HG02852 (cell line): ENCODE measurements around the gene KRT85.
A peak's percentile ranks its signal among the peaks of the same experiment; 100 is the strongest.

Experiments used
- ATAC-seq: cut with Tn5 transposase; IDR thresholded peaks from one replicate; pipeline ENCODE4 v1.9.1; 2021; ENCODE audit warnings: mild to moderate bottlenecking, moderate library complexity; ENCODE audit not compliant: unreplicated experiment

Gene KRT85

GRCh38 chr12:52369211-52369610 is 1.9 kb upstream of the KRT85 start:
- no peak for ATAC-seq

GRCh38 chr12:52368508-52368907 is 1.2 kb upstream of the KRT85 start:
- ATAC-seq = no peak

GRCh38 chr12:52367876-52368275 is 595 bp upstream of the KRT85 start:
- no peak for ATAC-seq

- no peak for ATAC-seq
Observed at GRCh38 chr12:52364901-52365489, 2.3 kb downstream of the KRT85 start.

- ATAC-seq = no peak
Observed at GRCh38 chr12:52364061-52364460, 3.2 kb downstream of the KRT85 start.

GRCh38 chr12:52363111-52363679 is 4.1 kb downstream of the KRT85 start:
- no peak for ATAC-seq

GRCh38 chr12:52362118-52362726 is 5.1 kb downstream of the KRT85 start:
- ATAC-seq = no peak

GRCh38 chr12:52361553-52361952 is 5.7 kb downstream of the KRT85 start:
- ATAC-seq = no peak

GRCh38 chr12:52360663-52361271 is 6.5 kb downstream of the KRT85 start:
- no peak for ATAC-seq

- ATAC-seq = no peak
Observed at GRCh38 chr12:52360106-52360662, 7.1 kb downstream of the KRT85 start.

- ATAC-seq = no peak
Observed at GRCh38 chr12:52359621-52360061, 7.6 kb downstream of the KRT85 start.

- peak; percentile 96 for ATAC-seq
Observed at GRCh38 chr12:52358575-52359350, 8.5 kb downstream of the KRT85 start.

- ATAC-seq = no peak
Observed at GRCh38 chr12:52356762-52357580, 10.3 kb downstream of the KRT85 start.

GRCh38 chr12:52356031-52356761 is 11.1 kb downstream of the KRT85 start:
- ATAC-seq = no peak

GRCh38 chr12:52355176-52355575 is 12.1 kb downstream of the KRT85 start:
- no peak for ATAC-seq

GRCh38 chr12:52354200-52354599 is 13.1 kb downstream of the KRT85 start:
- ATAC-seq = no peak

- ATAC-seq = no peak
Observed at GRCh38 chr12:52353766-52354165, 13.5 kb downstream of the KRT85 start.

- no peak for ATAC-seq
Observed at GRCh38 chr12:52352951-52353350, 14.3 kb downstream of the KRT85 start.

GRCh38 chr12:52351196-52352059 is 15.9 kb downstream of the KRT85 start:
- no peak for ATAC-seq
